ENCODE measurements around the gene GRK5. TPM values are rescaled to one million over a fixed set of nuclear protein-coding genes. Genes with fewer than 3 reads are reported as not detected.

GRK5 gene
- polyA plus RNA-seq, 1 donor from 2014 or later: 34.9 TPM

DNA sequence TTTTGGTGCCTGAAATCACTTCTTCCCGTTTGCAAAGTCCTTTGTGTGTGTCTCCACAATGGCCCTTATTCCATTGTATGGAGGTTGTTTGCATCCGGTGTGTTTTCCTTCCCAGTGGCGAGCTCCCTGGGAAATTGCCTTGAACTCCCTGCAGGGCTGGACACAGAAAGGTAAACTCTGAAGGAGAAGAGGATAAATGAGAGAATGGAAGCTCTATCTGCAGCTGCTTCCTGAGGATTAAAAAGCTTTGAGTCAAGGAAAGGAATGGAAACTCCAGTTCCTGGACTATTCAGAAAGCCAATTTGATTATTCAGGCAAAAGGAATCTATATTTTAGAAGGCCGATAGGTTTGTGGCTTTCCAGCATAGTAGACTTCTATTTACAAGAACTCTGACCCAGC is 4.4 kb upstream of the GRK5 start:
- Histone ChIP-seq H3K9me2 (ENCODE audit: insufficient read depth, low read length) (no peaks in the 10 kb centered on the region), H3K4me3 (ENCODE audit: low read length) (no peak overlapping the region), H3K9ac (ENCODE audit: low read length) (no peak overlapping the region), H3F3A (ENCODE audit: insufficient read depth, low read length, poor library complexity, severe bottlenecking) (no peaks in the 10 kb centered on the region), H2AFZ (ENCODE audit: low read depth, low read length) (no peak overlapping the region), H3K27ac (ENCODE audit: low read length) (no peak overlapping the region), H4K20me1 (ENCODE audit: insufficient read depth) (no peaks in the 10 kb centered on the region), H3K79me2 (replicated peaks; ENCODE audit: insufficient read depth, low read length) (no peaks in the 10 kb centered on the region), H3K27me3 (ENCODE audit: insufficient read depth, low read depth, low read length) (no peaks in the 10 kb centered on the region), H3K36me3 (ENCODE audit: insufficient read depth, low read length) (no peaks in the 10 kb centered on the region), H3K9me3 (ENCODE audit: low read length) (no peaks in the 10 kb centered on the region), H3K4me2 (ENCODE audit: low read length) (no peak overlapping the region)
- TF ChIP-seq TAF1 (IDR thresholded peaks at IDR 0.05; ENCODE audit: low read depth) (no peak), MXI1 (conservative IDR thresholded peaks at IDR 0.05; ENCODE audit: poor library complexity, severe bottlenecking) (no peak), EP300 (conservative IDR thresholded peaks at IDR 0.05; ENCODE audit: poor library complexity, severe bottlenecking) (no peak)

DNA sequence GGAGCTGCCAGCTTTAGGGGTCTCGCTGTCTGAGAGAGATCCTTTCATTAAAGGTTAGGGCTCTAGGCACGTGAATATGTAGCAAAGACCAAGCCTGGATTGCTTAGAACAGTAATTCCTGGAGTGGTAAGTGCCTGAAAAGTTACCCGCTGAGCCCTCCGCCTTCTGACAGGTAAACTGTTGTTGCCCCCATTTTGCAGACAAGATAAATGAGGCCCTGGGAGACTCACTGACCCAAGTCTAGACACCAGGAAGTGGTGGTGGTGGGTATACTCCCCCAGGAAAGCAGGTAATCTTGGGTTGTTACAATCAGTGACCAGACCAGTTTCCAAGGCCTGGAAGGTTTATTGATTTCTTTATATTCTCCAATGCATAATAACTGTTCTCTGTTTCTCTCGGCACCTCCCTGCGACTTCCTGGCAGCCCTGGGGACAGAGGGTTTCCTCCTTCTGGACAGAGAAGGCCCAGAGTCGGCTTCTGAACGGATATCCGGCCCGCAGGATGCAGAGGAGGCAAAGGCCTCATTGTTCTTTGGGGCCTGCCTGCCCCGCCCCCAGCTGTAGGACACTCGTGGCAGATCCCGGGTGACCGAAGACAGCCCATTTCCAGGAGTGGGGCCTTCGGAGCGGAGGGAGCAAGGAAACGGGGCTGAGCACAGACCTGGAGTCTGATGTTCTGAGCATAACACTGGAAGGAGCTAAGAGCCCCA is 1.3 kb upstream of the GRK5 start:
- peak overlapping the region; percentile 75 for H3K4me2 ChIP-seq (ENCODE audit: low read length)
- TF ChIP-seq, protein P1, sequence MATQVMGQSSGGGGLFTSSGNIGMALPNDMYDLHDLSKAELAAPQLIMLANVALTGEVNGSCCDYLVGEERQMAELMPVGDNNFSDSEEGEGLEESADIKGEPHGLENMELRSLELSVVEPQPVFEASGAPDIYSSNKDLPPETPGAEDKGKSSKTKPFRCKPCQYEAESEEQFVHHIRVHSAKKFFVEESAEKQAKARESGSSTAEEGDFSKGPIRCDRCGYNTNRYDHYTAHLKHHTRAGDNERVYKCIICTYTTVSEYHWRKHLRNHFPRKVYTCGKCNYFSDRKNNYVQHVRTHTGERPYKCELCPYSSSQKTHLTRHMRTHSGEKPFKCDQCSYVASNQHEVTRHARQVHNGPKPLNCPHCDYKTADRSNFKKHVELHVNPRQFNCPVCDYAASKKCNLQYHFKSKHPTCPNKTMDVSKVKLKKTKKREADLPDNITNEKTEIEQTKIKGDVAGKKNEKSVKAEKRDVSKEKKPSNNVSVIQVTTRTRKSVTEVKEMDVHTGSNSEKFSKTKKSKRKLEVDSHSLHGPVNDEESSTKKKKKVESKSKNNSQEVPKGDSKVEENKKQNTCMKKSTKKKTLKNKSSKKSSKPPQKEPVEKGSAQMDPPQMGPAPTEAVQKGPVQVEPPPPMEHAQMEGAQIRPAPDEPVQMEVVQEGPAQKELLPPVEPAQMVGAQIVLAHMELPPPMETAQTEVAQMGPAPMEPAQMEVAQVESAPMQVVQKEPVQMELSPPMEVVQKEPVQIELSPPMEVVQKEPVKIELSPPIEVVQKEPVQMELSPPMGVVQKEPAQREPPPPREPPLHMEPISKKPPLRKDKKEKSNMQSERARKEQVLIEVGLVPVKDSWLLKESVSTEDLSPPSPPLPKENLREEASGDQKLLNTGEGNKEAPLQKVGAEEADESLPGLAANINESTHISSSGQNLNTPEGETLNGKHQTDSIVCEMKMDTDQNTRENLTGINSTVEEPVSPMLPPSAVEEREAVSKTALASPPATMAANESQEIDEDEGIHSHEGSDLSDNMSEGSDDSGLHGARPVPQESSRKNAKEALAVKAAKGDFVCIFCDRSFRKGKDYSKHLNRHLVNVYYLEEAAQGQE (IDR thresholded peaks at IDR 0.05; ENCODE audit: borderline replicate concordance): no peak
- TF ChIP-seq RAD21 (conservative IDR thresholded peaks at IDR 0.05) (no peak), SMC3 (conservative IDR thresholded peaks at IDR 0.05; ENCODE audit: poor library complexity) (no peak), EZH2 (IDR thresholded peaks at IDR 0.05; ENCODE audit: borderline replicate concordance, insufficient read depth, low read length, poor library complexity, severe bottlenecking) (no peak), EP300 (conservative IDR thresholded peaks at IDR 0.05; ENCODE audit: poor library complexity, severe bottlenecking) (no peak), POLR2AphosphoS5 (IDR thresholded peaks at IDR 0.05) (no peak), MXI1 (conservative IDR thresholded peaks at IDR 0.05; ENCODE audit: poor library complexity, severe bottlenecking) (no peak), TAF1 (IDR thresholded peaks at IDR 0.05; ENCODE audit: low read depth) (no peak)
- TF ChIP-seq, protein P2, sequence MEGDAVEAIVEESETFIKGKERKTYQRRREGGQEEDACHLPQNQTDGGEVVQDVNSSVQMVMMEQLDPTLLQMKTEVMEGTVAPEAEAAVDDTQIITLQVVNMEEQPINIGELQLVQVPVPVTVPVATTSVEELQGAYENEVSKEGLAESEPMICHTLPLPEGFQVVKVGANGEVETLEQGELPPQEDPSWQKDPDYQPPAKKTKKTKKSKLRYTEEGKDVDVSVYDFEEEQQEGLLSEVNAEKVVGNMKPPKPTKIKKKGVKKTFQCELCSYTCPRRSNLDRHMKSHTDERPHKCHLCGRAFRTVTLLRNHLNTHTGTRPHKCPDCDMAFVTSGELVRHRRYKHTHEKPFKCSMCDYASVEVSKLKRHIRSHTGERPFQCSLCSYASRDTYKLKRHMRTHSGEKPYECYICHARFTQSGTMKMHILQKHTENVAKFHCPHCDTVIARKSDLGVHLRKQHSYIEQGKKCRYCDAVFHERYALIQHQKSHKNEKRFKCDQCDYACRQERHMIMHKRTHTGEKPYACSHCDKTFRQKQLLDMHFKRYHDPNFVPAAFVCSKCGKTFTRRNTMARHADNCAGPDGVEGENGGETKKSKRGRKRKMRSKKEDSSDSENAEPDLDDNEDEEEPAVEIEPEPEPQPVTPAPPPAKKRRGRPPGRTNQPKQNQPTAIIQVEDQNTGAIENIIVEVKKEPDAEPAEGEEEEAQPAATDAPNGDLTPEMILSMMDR (IDR thresholded peaks at IDR 0.05; ENCODE audit: poor library complexity, severe bottlenecking): no peak

More for the DNA sequence above, 1.3 kb upstream of the GRK5 start:
- Histone ChIP-seq H3K27me3 (ENCODE audit: insufficient read depth, low read depth, low read length) (no peaks in the 10 kb centered on the region), H3F3A (ENCODE audit: insufficient read depth, low read length, poor library complexity, severe bottlenecking) (peaks cover 4% of the 10 kb centered on the region), H4K20me1 (ENCODE audit: insufficient read depth) (no peaks in the 10 kb centered on the region), H3K9me3 (ENCODE audit: low read length) (no peaks in the 10 kb centered on the region), H3K4me3 (ENCODE audit: low read length) (peak overlapping the region; percentile 66), H3K27ac (ENCODE audit: low read length) (peak overlapping the region; percentile 67), H3K79me2 (replicated peaks; ENCODE audit: insufficient read depth, low read length) (peaks cover 11% of the 10 kb centered on the region), H3K9ac (ENCODE audit: low read length) (peak overlapping the region; percentile 85), H2AFZ (ENCODE audit: low read depth, low read length) (peak overlapping the region; percentile 23), H3K9me2 (ENCODE audit: insufficient read depth, low read length) (no peaks in the 10 kb centered on the region), H3K36me3 (ENCODE audit: insufficient read depth, low read length) (no peaks in the 10 kb centered on the region)
